K562 (cell line): ENCODE measurements around the gene LZTR1. TPM values are rescaled to one million over a fixed set of nuclear protein-coding genes. Genes with fewer than 3 reads are reported as not detected.

Source experiments
- HNRNPK ChIP-seq: fragments of 200-400 bp; formaldehyde crosslinking; IDR thresholded peaks from one replicate; pipeline ENCODE4 v1.6.1; 2018; ENCODE audit warnings: mild to moderate bottlenecking, low read depth, low read length; ENCODE audit not compliant: poor library complexity, severe bottlenecking
- KLF1 ChIP-seq: fragments of 450-650 bp; IDR thresholded peaks from 2 replicates; pipeline ENCODE4 v1.6.1; 2016; ENCODE audit warnings: missing genetic modification characterization, missing compliant biosample characterization
- KLF16 ChIP-seq: IDR thresholded peaks from 2 replicates; pipeline ENCODE4 v1.6.1; 2016; ENCODE audit warnings: antibody characterized with exemption
- MECOM ChIP-seq: fragments of 250-450 bp; sonication (Bioruptor Pico); IDR thresholded peaks from 2 replicates; pipeline ENCODE4 v1.8.0; 2022; ENCODE audit warnings: inconsistent platforms
- NR2F6 ChIP-seq: fragments of 450-650 bp; formaldehyde crosslinking; IDR thresholded peaks from 2 replicates; pipeline ENCODE4 v1.4.0; 2020; ENCODE audit warnings: mild to moderate bottlenecking
- SIRT6 ChIP-seq: IDR thresholded peaks from one replicate; pipeline ENCODE4 v1.6.1; 2012; ENCODE audit warnings: low read depth, mild to moderate bottlenecking, control low read depth, inconsistent platforms, low read length, moderate library complexity
- SRF ChIP-seq, 2 experiments: fragments of 250-450, 450-650 bp in 1 of 2; sonication (Bioruptor Pico) in 1 of 2; sonication (generic) in 1 of 2; formaldehyde crosslinking; IDR thresholded peaks; 2 replicates each; pipeline versions ENCODE4 v1.5.0 to v1.5.1; 2020 to 2022; ENCODE audit warnings: mild to moderate bottlenecking in 1 of 2, missing genetic modification reagents in 1 of 2
- TSC22D4 ChIP-seq: fragments of 450-650 bp; IDR thresholded peaks from 2 replicates; pipeline ENCODE4 v1.6.1; 2016; ENCODE audit warnings: missing genetic modification characterization, missing biosample characterization, control low read depth
- ZNF780A ChIP-seq: fragments of 250-450 bp; sonication (Bioruptor Pico); IDR thresholded peaks from 2 replicates; pipeline ENCODE4 v1.5.0; 2021; ENCODE audit warnings: mild to moderate bottlenecking
- polyA plus RNA-seq, 8 experiments: library from polyadenylated mRNA; depleted of rRNA in 4 of 8; stranded (reverse) in 5 of 8; unstranded in 3 of 8; fragments of >200 nt; fragmentation: Nextera tagmentation in 2 of 8; fragmentation: Illumina TruSeq in 1 of 8; extraction: Ambion mirVana in 2 of 8; extraction: Trizol in 1 of 8; gene quantifications; 2 replicates each; pipeline versions ENCODE4 v1.2.1 to v1.2.3, GENCODE V29; 2011 to 2014; ENCODE audit warnings: inconsistent platforms in 1 of 8, missing spikeins in 1 of 8
- total RNA-seq, 7 experiments: library from RNA; depleted of rRNA in 6 of 7; stranded (reverse); fragments of >200 nt in 6 of 7; fragmentation: Illumina TruSeq in 2 of 7; extraction: Trizol in 2 of 7; gene quantifications; 2 replicates each; pipeline versions ENCODE4 v1.2.1 to v1.2.3, GENCODE V29; 2011 to 2021; ENCODE audit warnings: low replicate concordance in 1 of 7
- TF ChIP-seq, protein P1 (sequence below): sonication (generic); formaldehyde crosslinking; IDR thresholded peaks from 2 replicates; pipeline ENCODE4 v1.8.1; 2023; ENCODE audit warnings: mild to moderate bottlenecking, missing genetic modification reagents
- TF ChIP-seq, protein P2 (sequence below): fragments of 450-650 bp; formaldehyde crosslinking; IDR thresholded peaks from 2 replicates; pipeline ENCODE4 v1.4.0; 2020; ENCODE audit warnings: mild to moderate bottlenecking, moderate library complexity
- TF ChIP-seq, protein P3 (sequence below): sonication (generic); formaldehyde crosslinking; IDR thresholded peaks from 2 replicates; pipeline ENCODE4 v1.8.1; 2023; ENCODE audit warnings: mild to moderate bottlenecking, missing genetic modification reagents
- TF ChIP-seq, protein P4 (sequence below): fragments of 250-450 bp; sonication (Bioruptor Pico); IDR thresholded peaks from 2 replicates; pipeline ENCODE4 v1.8.0; 2022; ENCODE audit warnings: moderate library complexity, mild to moderate bottlenecking, inconsistent platforms
- TF ChIP-seq, protein P5 (sequence below): conservative IDR thresholded peaks from 2 replicates; pipeline ENCODE4 v1.6.1; 2011; ENCODE audit warnings: low read depth, mild to moderate bottlenecking, low read length; ENCODE audit not compliant: control insufficient read depth
- TF ChIP-seq, protein P6 (sequence below), 3 experiments: IDR thresholded peaks in 2 of 3; conservative IDR thresholded peaks in 1 of 3; 2 replicates each; pipeline ENCODE4 v1.5.1; 2011 to 2012; ENCODE audit warnings: low read length in 3 of 3, mild to moderate bottlenecking in 3 of 3, control low read depth in 2 of 3, improper control_type of control experiment in 1 of 3, inconsistent platforms in 1 of 3, low read depth in 1 of 3, mixed read lengths in 1 of 3, moderate library complexity in 1 of 3; ENCODE audit not compliant: insufficient read depth in 2 of 3

LZTR1 gene
- total and polyA plus RNA-seq, 9 of the 15 experiments (the other 6 are each of a cell fraction or from before 2014, with no cell fraction given): 2.2 to 135 (median 63.0) TPM

DNA sequence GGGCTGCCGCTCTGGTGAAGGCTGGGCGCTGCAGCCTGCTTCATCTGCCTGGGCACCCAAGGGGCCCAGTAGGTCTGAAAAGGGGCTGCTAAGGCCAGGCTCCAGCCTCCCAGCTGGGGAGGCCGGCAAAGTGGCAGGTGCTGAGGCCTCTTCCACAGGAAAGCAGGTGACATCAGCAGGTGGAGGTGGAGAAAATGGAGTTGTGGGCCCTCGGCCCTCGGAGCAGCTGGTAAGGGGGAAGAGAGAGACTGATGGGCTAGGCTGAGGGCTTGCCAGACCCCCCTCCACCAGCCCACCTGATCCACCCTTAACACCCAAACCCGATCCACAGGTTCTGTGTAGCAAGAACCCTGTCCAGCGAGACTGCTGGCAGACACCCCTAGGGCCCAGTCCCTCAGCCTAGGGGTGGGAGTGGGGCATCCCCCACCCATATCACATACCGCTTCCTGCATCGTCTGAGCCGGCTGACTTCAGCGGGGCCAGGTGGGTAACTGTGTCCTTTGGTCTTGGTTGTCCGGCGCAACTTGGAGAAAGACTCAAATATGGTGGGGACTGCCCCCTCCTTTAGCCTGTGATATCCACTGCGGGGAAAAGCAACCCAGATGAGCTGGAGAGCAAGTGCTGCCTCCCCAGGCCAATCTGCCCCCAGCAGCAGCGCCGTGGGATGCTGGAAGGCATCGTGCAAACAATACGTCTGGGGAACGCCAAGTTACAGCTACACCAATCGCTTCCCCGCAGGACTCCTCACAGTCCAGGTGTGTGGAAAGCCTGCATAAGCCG lies 18.3 kb downstream of the LZTR1 start (continued):
- TF ChIP-seq, protein P1, sequence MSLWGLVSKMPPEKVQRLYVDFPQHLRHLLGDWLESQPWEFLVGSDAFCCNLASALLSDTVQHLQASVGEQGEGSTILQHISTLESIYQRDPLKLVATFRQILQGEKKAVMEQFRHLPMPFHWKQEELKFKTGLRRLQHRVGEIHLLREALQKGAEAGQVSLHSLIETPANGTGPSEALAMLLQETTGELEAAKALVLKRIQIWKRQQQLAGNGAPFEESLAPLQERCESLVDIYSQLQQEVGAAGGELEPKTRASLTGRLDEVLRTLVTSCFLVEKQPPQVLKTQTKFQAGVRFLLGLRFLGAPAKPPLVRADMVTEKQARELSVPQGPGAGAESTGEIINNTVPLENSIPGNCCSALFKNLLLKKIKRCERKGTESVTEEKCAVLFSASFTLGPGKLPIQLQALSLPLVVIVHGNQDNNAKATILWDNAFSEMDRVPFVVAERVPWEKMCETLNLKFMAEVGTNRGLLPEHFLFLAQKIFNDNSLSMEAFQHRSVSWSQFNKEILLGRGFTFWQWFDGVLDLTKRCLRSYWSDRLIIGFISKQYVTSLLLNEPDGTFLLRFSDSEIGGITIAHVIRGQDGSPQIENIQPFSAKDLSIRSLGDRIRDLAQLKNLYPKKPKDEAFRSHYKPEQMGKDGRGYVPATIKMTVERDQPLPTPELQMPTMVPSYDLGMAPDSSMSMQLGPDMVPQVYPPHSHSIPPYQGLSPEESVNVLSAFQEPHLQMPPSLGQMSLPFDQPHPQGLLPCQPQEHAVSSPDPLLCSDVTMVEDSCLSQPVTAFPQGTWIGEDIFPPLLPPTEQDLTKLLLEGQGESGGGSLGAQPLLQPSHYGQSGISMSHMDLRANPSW (CRISPR knock-in tag): peak; percentile 88
- TF ChIP-seq KLF1 (tag) (peak; percentile 42; the same call in 1 of the 2 replicates), KLF16 (no peak), TSC22D4 (tag) (no peak), MECOM (CRISPR knock-in tag) (no peak), HNRNPK (no peak), ZNF780A (CRISPR knock-in tag) (no peak), SIRT6 (peak; percentile 96), SRF (CRISPR knock-in tag; IDR thresholded peaks at IDR 0.05) (peak in 1 of 2 experiments; percentile 14; a peak in 1 of 4 replicates), NR2F6 (CRISPR knock-in tag) (no peak)
- TF ChIP-seq, protein P2, sequence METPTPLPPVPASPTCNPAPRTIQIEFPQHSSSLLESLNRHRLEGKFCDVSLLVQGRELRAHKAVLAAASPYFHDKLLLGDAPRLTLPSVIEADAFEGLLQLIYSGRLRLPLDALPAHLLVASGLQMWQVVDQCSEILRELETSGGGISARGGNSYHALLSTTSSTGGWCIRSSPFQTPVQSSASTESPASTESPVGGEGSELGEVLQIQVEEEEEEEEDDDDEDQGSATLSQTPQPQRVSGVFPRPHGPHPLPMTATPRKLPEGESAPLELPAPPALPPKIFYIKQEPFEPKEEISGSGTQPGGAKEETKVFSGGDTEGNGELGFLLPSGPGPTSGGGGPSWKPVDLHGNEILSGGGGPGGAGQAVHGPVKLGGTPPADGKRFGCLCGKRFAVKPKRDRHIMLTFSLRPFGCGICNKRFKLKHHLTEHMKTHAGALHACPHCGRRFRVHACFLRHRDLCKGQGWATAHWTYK (CRISPR knock-in tag): peak; percentile 40; the same call in 1 of the 2 replicates
- TF ChIP-seq, protein P3, sequence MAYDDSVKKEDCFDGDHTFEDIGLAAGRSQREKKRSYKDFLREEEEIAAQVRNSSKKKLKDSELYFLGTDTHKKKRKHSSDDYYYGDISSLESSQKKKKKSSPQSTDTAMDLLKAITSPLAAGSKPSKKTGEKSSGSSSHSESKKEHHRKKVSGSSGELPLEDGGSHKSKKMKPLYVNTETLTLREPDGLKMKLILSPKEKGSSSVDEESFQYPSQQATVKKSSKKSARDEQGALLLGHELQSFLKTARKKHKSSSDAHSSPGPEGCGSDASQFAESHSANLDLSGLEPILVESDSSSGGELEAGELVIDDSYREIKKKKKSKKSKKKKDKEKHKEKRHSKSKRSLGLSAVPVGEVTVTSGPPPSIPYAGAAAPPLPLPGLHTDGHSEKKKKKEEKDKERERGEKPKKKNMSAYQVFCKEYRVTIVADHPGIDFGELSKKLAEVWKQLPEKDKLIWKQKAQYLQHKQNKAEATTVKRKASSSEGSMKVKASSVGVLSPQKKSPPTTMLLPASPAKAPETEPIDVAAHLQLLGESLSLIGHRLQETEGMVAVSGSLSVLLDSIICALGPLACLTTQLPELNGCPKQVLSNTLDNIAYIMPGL: peak; percentile 48; the same call in 1 of the 2 replicates
- TF ChIP-seq, protein P4, sequence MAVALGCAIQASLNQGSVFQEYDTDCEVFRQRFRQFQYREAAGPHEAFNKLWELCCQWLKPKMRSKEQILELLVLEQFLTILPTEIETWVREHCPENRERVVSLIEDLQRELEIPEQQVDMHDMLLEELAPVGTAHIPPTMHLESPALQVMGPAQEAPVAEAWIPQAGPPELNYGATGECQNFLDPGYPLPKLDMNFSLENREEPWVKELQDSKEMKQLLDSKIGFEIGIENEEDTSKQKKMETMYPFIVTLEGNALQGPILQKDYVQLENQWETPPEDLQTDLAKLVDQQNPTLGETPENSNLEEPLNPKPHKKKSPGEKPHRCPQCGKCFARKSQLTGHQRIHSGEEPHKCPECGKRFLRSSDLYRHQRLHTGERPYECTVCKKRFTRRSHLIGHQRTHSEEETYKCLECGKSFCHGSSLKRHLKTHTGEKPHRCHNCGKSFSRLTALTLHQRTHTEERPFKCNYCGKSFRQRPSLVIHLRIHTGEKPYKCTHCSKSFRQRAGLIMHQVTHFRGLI (CRISPR knock-in tag): no peak
- TF ChIP-seq, protein P5, sequence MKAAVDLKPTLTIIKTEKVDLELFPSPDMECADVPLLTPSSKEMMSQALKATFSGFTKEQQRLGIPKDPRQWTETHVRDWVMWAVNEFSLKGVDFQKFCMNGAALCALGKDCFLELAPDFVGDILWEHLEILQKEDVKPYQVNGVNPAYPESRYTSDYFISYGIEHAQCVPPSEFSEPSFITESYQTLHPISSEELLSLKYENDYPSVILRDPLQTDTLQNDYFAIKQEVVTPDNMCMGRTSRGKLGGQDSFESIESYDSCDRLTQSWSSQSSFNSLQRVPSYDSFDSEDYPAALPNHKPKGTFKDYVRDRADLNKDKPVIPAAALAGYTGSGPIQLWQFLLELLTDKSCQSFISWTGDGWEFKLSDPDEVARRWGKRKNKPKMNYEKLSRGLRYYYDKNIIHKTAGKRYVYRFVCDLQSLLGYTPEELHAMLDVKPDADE: no peak
- TF ChIP-seq, protein P6, sequence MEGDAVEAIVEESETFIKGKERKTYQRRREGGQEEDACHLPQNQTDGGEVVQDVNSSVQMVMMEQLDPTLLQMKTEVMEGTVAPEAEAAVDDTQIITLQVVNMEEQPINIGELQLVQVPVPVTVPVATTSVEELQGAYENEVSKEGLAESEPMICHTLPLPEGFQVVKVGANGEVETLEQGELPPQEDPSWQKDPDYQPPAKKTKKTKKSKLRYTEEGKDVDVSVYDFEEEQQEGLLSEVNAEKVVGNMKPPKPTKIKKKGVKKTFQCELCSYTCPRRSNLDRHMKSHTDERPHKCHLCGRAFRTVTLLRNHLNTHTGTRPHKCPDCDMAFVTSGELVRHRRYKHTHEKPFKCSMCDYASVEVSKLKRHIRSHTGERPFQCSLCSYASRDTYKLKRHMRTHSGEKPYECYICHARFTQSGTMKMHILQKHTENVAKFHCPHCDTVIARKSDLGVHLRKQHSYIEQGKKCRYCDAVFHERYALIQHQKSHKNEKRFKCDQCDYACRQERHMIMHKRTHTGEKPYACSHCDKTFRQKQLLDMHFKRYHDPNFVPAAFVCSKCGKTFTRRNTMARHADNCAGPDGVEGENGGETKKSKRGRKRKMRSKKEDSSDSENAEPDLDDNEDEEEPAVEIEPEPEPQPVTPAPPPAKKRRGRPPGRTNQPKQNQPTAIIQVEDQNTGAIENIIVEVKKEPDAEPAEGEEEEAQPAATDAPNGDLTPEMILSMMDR (IDR thresholded peaks at IDR 0.05 in 2 of 3, conservative IDR thresholded peaks at IDR 0.05 in 1 of 3; ENCODE audit: insufficient read depth in 2 of 3, low read depth in 1 of 3, low read length in 3 of 3): peak; percentile 48 to 69 (median 54)
